ENCODE measurements around the gene UBE2E3.
"Not testable (repeated sequence)": the region's sequence is repeated elsewhere in the genome, so short reads cannot be mapped to it uniquely, and the experiment has no call there.

UBE2E3 gene

DNA sequence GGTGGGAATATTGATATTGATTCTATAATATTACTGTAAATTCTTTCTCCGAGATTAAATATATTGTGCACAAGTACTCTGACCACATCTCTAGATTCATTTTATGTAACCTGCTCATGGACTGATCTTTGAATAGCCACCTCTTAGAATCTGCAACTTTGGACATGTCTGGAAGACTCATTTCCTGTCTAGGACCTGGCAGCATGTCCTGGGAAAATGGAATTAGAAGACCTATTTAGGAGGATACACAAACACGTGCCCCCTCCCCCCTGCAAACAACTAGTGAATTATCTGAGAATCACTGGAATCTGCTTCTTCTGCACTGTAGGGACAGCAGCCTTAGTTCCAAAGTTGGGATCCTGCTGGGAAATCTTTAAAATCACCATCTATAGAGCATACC lies 94.1 kb downstream of the UBE2E3 start:
- no peak for DNase-seq (ENCODE audit: low read depth)

DNA sequence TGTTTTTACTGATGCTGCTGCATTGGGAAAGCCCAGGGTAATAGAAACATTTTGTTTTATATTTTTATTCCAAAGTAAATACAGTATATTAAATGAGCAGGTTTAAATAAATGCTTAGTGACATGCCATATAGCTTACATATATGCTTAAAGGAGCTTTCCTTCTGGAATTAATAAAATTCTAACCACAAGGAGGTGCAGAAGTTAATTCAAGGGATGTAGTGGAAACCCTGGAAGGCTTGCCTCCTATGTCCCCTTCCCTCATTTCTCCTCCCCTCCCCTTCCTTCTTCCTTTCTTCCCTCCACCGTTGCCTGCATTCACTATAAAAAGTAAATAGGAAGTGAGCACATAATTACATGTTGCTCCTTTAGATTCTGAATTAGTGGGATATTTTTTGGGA lies 96.3 kb downstream of the UBE2E3 start:
- DNase-seq (ENCODE audit: low read depth) = no peak

DNA sequence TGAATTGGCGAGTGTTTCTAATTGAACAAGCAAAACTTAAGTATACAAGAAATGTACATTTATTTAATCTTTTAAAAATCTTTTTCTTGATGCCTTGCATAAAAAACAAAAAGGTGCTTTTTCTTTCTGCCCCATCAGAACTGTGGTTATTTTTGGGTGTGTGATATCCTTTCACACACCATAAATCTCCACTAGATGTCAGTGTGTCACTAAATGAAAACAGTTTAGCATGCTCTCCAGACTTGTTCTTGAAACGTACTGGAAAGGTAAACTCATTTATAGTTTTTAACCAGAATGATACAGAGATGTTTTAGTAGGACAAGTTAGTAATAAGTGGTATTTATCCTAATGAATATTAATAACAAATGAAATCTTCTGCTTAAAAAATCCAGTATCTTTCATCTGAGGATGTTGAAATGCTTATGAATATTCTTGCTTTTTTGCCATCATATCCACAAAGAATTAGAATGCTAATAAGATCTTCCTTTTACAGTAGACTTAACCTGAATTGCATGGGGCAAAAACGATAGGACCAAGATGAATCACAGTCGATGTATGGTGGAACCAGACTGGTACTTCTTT lies 96.8 kb downstream of the UBE2E3 start:
- DNase-seq (ENCODE audit: low read depth) = no peak

DNA sequence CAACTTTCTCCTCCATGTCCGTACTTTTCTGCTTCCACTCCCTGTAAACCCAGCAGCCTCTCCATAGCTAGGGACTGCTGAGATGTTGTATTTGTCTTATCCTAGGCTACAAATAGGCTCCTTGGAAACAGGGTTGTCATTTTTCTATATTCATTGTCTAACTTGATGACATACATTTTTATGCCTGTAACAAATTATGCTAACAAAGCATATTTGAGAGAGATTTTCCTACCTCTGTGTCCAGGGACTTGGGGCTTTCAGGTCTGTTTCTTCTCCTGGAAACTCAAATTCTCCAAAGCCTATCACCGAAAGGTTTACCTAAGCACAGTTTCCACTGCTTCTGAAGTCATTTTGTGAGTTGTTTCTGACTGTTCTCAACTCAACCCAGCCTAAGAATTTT lies 102.7 kb downstream of the UBE2E3 start:
- DNase-seq (ENCODE audit: low read depth) = no peak

DNA sequence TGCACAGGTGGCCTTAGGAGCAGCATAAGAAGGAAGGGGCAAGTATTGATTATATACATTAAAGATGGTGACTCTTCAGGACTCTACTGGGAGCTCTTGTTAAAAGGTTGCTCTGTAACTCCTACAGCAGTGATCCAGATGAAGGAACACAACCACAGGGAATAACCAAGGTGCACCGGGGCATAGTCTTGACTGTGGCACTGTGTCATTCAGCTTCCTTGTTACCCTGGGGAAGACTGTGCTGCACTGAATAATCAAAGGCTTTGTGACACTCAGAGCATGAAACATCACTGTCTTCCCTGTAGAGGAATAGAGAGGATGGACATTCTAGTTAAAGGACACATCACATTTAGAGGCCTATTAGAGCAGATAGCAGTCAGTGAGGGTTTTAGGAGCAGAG lies 105.3 kb downstream of the UBE2E3 start:
- no peak for DNase-seq (ENCODE audit: low read depth)

DNA sequence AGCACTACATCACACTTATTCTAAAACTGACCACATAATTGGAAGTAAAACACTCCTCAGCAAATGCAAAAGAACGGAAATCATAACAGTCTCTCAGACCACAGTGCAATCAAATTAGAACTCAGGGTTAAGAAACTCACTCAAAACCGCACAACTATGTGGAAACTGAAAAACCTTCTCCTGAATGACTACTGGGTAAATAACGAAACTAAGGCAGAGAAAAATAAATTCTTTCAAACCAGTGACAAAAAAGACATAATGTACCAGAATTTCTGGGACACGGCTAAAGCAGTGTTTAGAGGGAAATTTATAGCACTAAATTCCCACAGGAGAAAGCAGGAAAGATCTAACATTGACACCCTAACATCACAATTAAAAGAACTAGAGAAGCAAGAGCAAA lies 111.5 kb downstream of the UBE2E3 start:
- DNase-seq (ENCODE audit: low read depth) = not testable (repeated sequence)

DNA sequence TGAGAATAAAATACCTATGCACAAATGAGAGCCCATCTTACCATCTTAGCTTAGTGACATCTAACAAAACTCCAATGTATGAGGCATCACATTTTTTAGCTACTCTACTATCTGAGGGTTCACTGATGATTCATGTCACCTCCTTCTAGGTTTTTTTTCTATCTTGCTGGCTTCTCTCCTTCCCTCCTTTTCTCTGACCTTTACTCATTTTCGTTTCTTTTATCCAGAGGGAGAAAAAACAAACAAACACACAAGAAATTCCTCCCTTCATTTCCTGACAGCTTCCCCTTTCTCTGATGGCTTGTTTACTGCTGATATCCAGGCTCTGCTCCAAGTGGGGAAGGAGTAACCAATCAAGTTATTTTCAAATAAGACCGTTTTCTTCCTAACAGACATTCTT lies 115.1 kb downstream of the UBE2E3 start:
- DNase-seq (ENCODE audit: low read depth) = no peak

DNA sequence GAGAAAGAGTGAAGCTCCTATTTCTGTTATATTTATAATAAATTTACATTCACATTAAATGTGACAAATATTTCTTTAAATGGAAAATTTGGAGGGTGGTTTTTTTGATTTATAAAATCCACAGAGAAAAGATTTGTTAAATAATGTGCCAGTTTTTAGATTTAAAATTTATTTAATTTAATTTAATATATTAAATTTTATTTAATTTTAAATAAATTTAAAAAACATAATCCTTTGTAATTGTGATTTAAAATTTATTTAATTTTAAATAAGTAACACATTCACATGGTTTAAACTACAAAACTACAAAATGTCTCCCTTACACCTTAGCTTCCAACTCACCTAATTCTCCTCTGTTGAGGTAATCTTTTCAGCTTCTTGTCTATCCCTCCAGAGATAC lies 123.3 kb downstream of the UBE2E3 start:
- DNase-seq (ENCODE audit: low read depth) = no peak

DNA sequence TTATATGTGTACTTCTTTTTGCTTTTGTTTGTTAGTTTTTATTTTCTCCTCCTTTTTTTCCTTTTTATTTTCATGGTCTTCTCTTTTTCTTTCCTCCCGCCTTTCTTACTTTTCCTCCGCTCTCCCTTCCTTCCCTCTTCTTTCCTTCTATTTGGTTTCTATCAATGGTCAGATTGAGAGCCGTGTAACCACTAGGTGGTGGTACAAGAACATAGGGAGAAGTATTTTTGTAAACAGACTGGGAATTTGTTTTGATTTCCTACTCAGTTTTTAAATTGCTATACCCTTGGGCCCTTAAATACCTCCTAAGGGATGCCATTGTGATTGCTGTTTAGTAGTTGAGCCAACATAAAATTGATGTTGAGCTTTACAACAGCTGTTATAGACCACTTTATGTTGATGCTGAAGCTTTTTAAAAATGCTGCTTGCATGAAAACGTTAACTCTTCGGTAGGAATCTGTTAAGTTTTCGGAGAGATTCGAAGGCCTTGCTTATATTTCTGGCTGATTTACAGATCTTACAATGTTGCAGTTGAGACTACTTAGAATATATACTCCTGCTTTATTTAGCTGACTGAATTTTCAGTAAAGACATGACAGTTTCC lies 124.2 kb downstream of the UBE2E3 start:
- no peak for DNase-seq (ENCODE audit: low read depth)

DNA sequence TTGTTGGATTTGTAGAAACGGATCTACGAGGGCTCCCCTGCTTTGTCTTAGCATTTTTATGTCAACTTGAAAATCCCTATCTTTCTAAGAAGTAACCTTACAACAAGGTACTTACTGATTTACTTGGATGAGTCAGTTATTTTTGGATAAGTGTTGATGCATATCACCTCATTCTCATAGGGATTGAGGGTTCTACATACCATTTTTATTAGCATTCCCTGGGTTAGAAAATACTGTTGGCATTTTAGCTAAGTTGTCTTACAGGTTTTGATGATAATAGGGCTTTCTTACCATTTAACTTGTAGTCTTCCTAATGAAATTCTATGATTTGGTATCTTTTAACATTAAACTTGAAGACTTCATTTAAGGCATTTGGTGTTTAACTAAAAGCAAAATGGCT lies 125.2 kb downstream of the UBE2E3 start:
- DNase-seq (ENCODE audit: low read depth) = no peak

DNA sequence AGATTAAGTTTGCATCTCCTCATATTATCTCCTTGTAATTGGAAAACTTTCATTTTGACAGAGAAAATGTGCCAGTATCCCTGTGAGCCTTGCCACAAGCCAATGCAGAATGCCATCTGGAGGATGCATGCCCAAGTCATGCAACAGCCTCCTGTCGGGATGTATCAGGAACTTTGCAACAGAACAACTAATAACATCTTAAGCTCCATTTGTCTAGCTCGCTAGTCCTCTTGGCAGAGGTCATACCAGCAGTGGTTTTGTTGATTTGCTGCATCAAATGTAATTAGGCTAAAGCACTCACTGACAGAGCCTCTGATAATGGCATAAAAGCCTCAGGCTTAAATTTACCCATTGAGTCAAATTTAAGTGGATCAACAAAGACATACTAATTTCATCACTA lies 125.8 kb downstream of the UBE2E3 start:
- no peak for DNase-seq (ENCODE audit: low read depth)

DNA sequence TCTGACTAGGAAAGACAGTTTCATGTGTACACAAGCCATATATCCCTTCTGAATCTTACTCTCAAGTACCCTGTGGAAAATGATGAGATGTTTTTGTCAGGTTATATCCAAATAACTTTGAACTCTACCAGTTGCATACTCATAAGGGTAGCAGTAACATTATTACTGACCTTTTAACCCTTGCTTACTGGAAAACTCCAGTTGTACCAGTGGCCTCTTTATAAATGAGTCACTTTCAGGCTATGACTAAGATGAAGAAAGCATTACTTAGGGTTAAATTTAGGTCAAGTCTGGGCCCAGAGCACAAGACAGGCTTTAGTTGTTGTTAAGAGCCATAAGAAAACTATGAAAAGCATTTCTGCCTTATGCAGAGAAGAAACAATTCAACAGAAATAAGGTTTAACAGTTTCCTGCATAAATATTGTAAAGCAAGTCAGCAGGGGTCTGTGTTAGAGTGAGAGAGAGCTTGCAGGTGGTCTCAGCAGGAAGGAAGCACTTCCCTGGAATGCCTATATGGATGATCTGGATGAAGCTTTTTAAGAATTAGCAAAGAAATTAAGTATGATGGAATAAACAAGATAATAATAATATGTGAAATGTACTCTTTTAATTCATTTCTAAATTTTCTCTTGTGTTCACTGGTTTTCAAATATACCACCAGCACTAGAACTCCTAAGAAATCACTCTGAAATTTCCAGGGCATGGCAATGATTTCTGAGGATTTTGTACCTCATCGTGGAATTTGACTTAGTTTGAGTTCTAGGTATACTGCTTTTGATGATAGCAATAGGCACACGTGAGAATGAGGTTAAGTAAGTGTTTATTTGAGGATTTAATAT lies 126.6 kb downstream of the UBE2E3 start:
- DNase-seq (ENCODE audit: low read depth) = no peak

DNA sequence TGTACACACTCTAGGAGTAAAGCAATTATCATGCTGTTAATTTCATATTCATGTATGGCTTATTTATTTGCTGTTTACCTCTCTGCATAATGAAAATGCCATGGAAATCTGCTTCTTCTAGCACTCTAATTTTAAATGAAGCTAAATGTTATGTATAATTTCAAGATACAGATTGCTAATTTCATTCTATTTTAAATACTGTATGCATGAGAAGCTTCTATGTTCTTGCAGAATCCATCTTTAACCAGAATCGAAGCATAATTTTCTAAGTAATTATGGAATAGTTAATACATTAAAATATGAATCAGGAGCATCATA lies 127.2 kb downstream of the UBE2E3 start:
- DNase-seq (ENCODE audit: low read depth) = no peak

DNA sequence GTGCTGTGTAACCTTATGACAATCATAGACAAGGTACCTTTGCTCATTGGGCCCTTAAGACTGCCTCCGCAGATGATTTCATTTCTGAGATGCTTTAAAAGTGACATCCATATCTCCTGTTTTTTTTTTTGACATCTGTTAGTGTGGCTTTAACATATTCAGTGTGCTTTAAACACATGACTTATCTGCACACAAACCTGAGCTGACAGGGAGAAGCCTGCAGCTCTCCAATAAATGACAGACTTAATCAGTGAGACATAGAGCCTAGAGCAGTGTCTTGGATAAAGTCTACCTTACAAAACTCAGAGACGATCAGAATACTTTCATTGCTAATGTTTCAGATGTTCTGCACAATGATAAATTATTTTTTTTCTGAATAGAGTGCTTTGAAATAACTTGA lies 130.7 kb downstream of the UBE2E3 start:
- DNase-seq (ENCODE audit: low read depth) = no peak

DNA sequence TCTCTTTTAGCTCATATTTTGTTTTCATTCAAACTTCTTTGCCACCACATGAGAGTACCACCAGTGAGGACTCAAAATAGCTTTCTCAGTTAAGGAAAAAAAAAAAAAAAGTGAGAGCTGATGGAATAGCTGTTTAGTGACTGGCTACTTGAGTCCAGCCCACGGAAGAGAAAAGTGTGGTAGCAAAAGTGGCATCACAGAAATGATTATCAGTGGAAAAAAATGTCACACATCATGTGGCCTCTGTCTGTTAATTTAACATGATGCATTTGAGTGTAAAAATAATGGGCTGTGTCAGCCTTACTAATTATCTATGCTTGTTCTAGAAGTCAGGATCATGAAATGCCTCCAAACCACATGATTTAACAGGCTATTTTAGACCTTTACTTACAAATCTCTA lies 132.5 kb downstream of the UBE2E3 start:
- no peak for DNase-seq (ENCODE audit: low read depth)

All from activated T-helper 9 cell treated with anti-CD3 and anti-CD28 coated beads, Interleukin-2, amount 50 U/mL, for 16 hours (primary cell).